Neuronal stem cell (in vitro differentiated cells): ENCODE measurements around the gene TUBA3C.
A peak's percentile ranks its signal among the peaks of the same experiment; 100 is the strongest.

Experiments
- DNase-seq: peaks from one replicate; pipeline ENCODE4 v3.0.0-alpha.2; 2013; ENCODE audit warnings: low spot score
- H2AFZ ChIP-seq: one replicate; pipeline ENCODE4 v1.6.1; 2013; ENCODE audit warnings: mild to moderate bottlenecking, low read length, inconsistent platforms
- H2AK5ac ChIP-seq: 2 replicates; pipeline ENCODE4 v1.6.1; 2013; ENCODE audit warnings: low read depth, mild to moderate bottlenecking, inconsistent platforms, low read length, moderate library complexity, mixed read lengths
- H2BK120ac ChIP-seq: 2 replicates; pipeline ENCODE4 v1.6.1; 2013; ENCODE audit warnings: low read depth, mild to moderate bottlenecking, inconsistent platforms, low read length, moderate library complexity, mixed read lengths
- H2BK12ac ChIP-seq: one replicate; pipeline ENCODE4 v1.6.1; 2013; ENCODE audit warnings: low read length, inconsistent platforms
- H2BK15ac ChIP-seq: 2 replicates; pipeline ENCODE4 v1.6.1; 2013; ENCODE audit warnings: mild to moderate bottlenecking, low read length, inconsistent platforms, mixed read lengths
- H2BK5ac ChIP-seq: one replicate; pipeline ENCODE4 v1.6.1; 2013; ENCODE audit warnings: inconsistent platforms, mild to moderate bottlenecking, low read length, moderate library complexity
- H3K14ac ChIP-seq: one replicate; pipeline ENCODE4 v1.6.1; 2013; ENCODE audit warnings: low read length, inconsistent platforms
- H3K18ac ChIP-seq: 2 replicates; pipeline ENCODE4 v1.6.1; 2013; ENCODE audit warnings: low read length, inconsistent platforms
- H3K23ac ChIP-seq: 2 replicates; pipeline ENCODE4 v1.6.1; 2013; ENCODE audit warnings: low read depth, mild to moderate bottlenecking, mixed read lengths, low read length, inconsistent platforms; ENCODE audit not compliant: poor library complexity
- H3K27ac ChIP-seq: replicated peaks from 3 replicates; pipeline ENCODE4 v1.5.1; 2013; ENCODE audit warnings: low read length, inconsistent platforms
- H3K27me3 ChIP-seq, 3 experiments: 2 replicates each; pipeline ENCODE4 v1.6.1; 2013; ENCODE audit warnings: low read length in 3 of 3, mild to moderate bottlenecking in 2 of 3, inconsistent platforms in 1 of 3, low read depth in 1 of 3, mixed read lengths in 1 of 3, moderate library complexity in 1 of 3; ENCODE audit not compliant: control insufficient read depth in 3 of 3, insufficient read depth in 3 of 3
- H3K36me3 ChIP-seq, 2 donors: replicated peaks in 1 of 2; 2 replicates each; pipeline ENCODE4 v1.6.1; 2013; ENCODE audit warnings: low read length in 2 of 2; ENCODE audit not compliant: control insufficient read depth in 2 of 2, insufficient read depth in 2 of 2
- H3K4ac ChIP-seq: 2 replicates; pipeline ENCODE4 v1.6.1; 2013; ENCODE audit warnings: inconsistent platforms, mild to moderate bottlenecking, low read length, moderate library complexity
- H3K4me1 ChIP-seq, 2 donors: 1 replicate in 1 of 2; 2 replicates in 1 of 2; pipeline ENCODE4 v1.6.1; 2013; ENCODE audit warnings: low read length in 2 of 2, low read depth in 1 of 2; ENCODE audit not compliant: control insufficient read depth in 2 of 2, insufficient read depth in 1 of 2
- H3K4me2 ChIP-seq: one replicate; pipeline ENCODE4 v1.6.1; 2013; ENCODE audit warnings: mild to moderate bottlenecking, low read length, inconsistent platforms; ENCODE audit not compliant: insufficient read depth, poor library complexity, severe bottlenecking
- H3K4me3 ChIP-seq, 2 donors: 2 replicates each; pipeline ENCODE4 v1.5.1; 2013; ENCODE audit warnings: low read length in 2 of 2, mild to moderate bottlenecking in 2 of 2, inconsistent platforms in 1 of 2, moderate library complexity in 1 of 2
- H3K79me1 ChIP-seq: one replicate; pipeline ENCODE4 v1.6.1; 2013; ENCODE audit warnings: low read depth, mild to moderate bottlenecking, inconsistent platforms, low read length, moderate library complexity
- H3K9ac ChIP-seq: one replicate; pipeline ENCODE4 v1.6.1; 2013; ENCODE audit warnings: mild to moderate bottlenecking, low read depth, low read length, inconsistent platforms; ENCODE audit not compliant: poor library complexity
- H3K9me3 ChIP-seq, 2 donors: replicated peaks in 1 of 2; 2 replicates each; pipeline versions ENCODE3 to v1.6.1; 2013; ENCODE audit warnings: low read length in 2 of 2, mild to moderate bottlenecking in 2 of 2, inconsistent platforms in 1 of 2, low read depth in 1 of 2, mixed read lengths in 1 of 2, moderate library complexity in 1 of 2; ENCODE audit not compliant: control insufficient read depth in 2 of 2, insufficient read depth in 1 of 2
- H4K8ac ChIP-seq: one replicate; pipeline ENCODE4 v1.6.1; 2013; ENCODE audit warnings: low read depth, mild to moderate bottlenecking, inconsistent platforms, low read length, moderate library complexity
- H4K91ac ChIP-seq: one replicate; pipeline ENCODE4 v1.6.1; 2013; ENCODE audit warnings: low read length, low read depth, mild to moderate bottlenecking, inconsistent platforms; ENCODE audit not compliant: poor library complexity
- WGBS, 2 donors: extraction: QIAGEN DNeasy Blood & Tissue Kit; methylation state at CpG; one replicate each; pipeline ENCODE4 v1.1.7; 2013; ENCODE audit warnings: missing lambda C conversion rate in 2 of 2, mixed read lengths in 1 of 2; ENCODE audit not compliant: insufficient read length in 2 of 2, insufficient replicate concordance in 1 of 2; ENCODE audit errors: extremely low coverage in 2 of 2; 5-methylcytosine and 5-hydroxymethylcytosine counted together

The TUBA3C gene

GRCh38 chr13:19172007-19172646 is 9.5 kb downstream of the TUBA3C start:
- peaks cover 0 to 52% of the 10 kb centered on the region in 2 donors for H3K9me3 ChIP-seq
- no peak overlapping the region for H2BK120ac ChIP-seq
- no peak overlapping the region for H4K8ac ChIP-seq
- no peak overlapping the region for H4K91ac ChIP-seq
- no peaks in the 10 kb centered on the region for H3K27me3 ChIP-seq
- H2AFZ ChIP-seq = no peak overlapping the region
- H3K36me3 ChIP-seq = no peaks in the 10 kb centered on the region
- no peak overlapping the region for H3K4me2 ChIP-seq
- no peaks in the 10 kb centered on the region for H3K4me1 ChIP-seq
- H3K14ac ChIP-seq = no peak overlapping the region
- no peak overlapping the region for H2BK5ac ChIP-seq
- H3K4me3 ChIP-seq = no peak overlapping the region
- no CpG with 5 or more reads among the region's 9 CpGs for WGBS, 2 donors
- no peak overlapping the region for H3K9ac ChIP-seq
- no peak overlapping the region for H3K27ac ChIP-seq
- H2BK15ac ChIP-seq = no peak overlapping the region
- H3K23ac ChIP-seq = no peak overlapping the region
- H2BK12ac ChIP-seq = no peak overlapping the region
- no peak overlapping the region for H3K4ac ChIP-seq
- no peak overlapping the region for H3K18ac ChIP-seq
- H3K79me1 ChIP-seq = no peaks in the 10 kb centered on the region
- no peak for DNase-seq
- no peak overlapping the region for H2AK5ac ChIP-seq

- H3K36me3 ChIP-seq = no peaks in the 10 kb centered on the region
- no peak overlapping the region for H3K14ac ChIP-seq
- H4K8ac ChIP-seq = no peak overlapping the region
- DNase-seq = no peak
- no peak overlapping the region for H2BK15ac ChIP-seq
- no peak overlapping the region for H2AK5ac ChIP-seq
- H3K9ac ChIP-seq = no peak overlapping the region
- no CpG with 5 or more reads among the region's 7 CpGs for WGBS, 2 donors
- H3K27ac ChIP-seq = no peak overlapping the region
- no peak overlapping the region for H3K4me2 ChIP-seq
- peaks cover 0 to 55% of the 10 kb centered on the region in 2 donors for H3K9me3 ChIP-seq
- no peak overlapping the region for H3K23ac ChIP-seq
- H3K4ac ChIP-seq = no peak overlapping the region
- no peak overlapping the region for H3K18ac ChIP-seq
- H2BK120ac ChIP-seq = no peak overlapping the region
- no peaks in the 10 kb centered on the region for H3K4me1 ChIP-seq
- H3K27me3 ChIP-seq = no peaks in the 10 kb centered on the region
- H4K91ac ChIP-seq = no peak overlapping the region
- no peak overlapping the region for H2BK12ac ChIP-seq
- no peak overlapping the region for H3K4me3 ChIP-seq
- no peak overlapping the region for H2BK5ac ChIP-seq
- no peaks in the 10 kb centered on the region for H3K79me1 ChIP-seq
- H2AFZ ChIP-seq = no peak overlapping the region
Measured at GRCh38 chr13:19171563-19171962, 10.1 kb downstream of the TUBA3C start.

- Histone ChIP-seq H3K4me3 (peak overlapping the region in 1 of 2 donors; percentile 68), H2AK5ac (no peak overlapping the region), H3K27me3 (no peaks in the 10 kb centered on the region), H3K18ac (no peak overlapping the region), H3K23ac (no peak overlapping the region), H2BK5ac (no peak overlapping the region), H3K36me3 (no peaks in the 10 kb centered on the region), H2BK12ac (no peak overlapping the region), H3K9me3 (peaks cover 0 to 59% of the 10 kb centered on the region in 2 donors), H3K14ac (no peak overlapping the region), H3K4ac (no peak overlapping the region), H2BK120ac (no peak overlapping the region), H3K4me1 (no peaks in the 10 kb centered on the region), H3K4me2 (no peak overlapping the region), H2AFZ (no peak overlapping the region), H4K91ac (no peak overlapping the region), H3K27ac (no peak overlapping the region), H3K79me1 (no peaks in the 10 kb centered on the region), H3K9ac (no peak overlapping the region), H2BK15ac (no peak overlapping the region), H4K8ac (no peak overlapping the region)
- no peak for DNase-seq
- WGBS, 2 donors = no CpG with 5 or more reads among the region's 4 CpGs
Measured at GRCh38 chr13:19169991-19170390, 11.6 kb downstream of the TUBA3C start.

GRCh38 chr13:19169496-19169895 is 12.1 kb downstream of the TUBA3C start:
- peaks cover 0 to 63% of the 10 kb centered on the region in 2 donors for H3K9me3 ChIP-seq
- WGBS, 2 donors = no CpG with 5 or more reads among the region's 3 CpGs
- no peak overlapping the region for H2BK120ac ChIP-seq
- peak overlapping the region in 1 of 2 donors; percentile 28 for H3K4me3 ChIP-seq
- no peak overlapping the region for H3K4ac ChIP-seq
- no peak overlapping the region for H2BK5ac ChIP-seq
- H4K91ac ChIP-seq = no peak overlapping the region
- H3K36me3 ChIP-seq = no peaks in the 10 kb centered on the region
- H2BK15ac ChIP-seq = no peak overlapping the region
- H3K9ac ChIP-seq = no peak overlapping the region
- H2BK12ac ChIP-seq = no peak overlapping the region
- DNase-seq = no peak
- no peak overlapping the region for H3K23ac ChIP-seq
- no peaks in the 10 kb centered on the region for H3K4me1 ChIP-seq
- H3K27ac ChIP-seq = no peak overlapping the region
- no peak overlapping the region for H3K4me2 ChIP-seq
- no peak overlapping the region for H2AFZ ChIP-seq
- H2AK5ac ChIP-seq = no peak overlapping the region
- H3K14ac ChIP-seq = no peak overlapping the region
- no peaks in the 10 kb centered on the region for H3K79me1 ChIP-seq
- H3K27me3 ChIP-seq = no peaks in the 10 kb centered on the region
- H4K8ac ChIP-seq = no peak overlapping the region
- no peak overlapping the region for H3K18ac ChIP-seq
